Testis (tissue), 2 donors: ENCODE results near the gene PROB1.

Experiments
- POLR2A ChIP-seq: fragments of 450-650 bp; IDR thresholded peaks from one replicate; pipeline ENCODE4 v1.6.1; 2017; ENCODE audit warnings: antibody characterized with exemption, mild to moderate bottlenecking, moderate library complexity
- TF ChIP-seq, protein P1 (sequence below), 3 experiments: fragments of 450-650 bp in 2 of 3; fragments of 200-600 bp in 1 of 3; sonication (generic) in 1 of 3; IDR thresholded peaks; one replicate each; pipeline ENCODE4 v1.5.1; 2016 to 2019; ENCODE audit warnings: antibody characterized with exemption in 3 of 3, mild to moderate bottlenecking in 2 of 3, moderate library complexity in 1 of 3

DNA sequence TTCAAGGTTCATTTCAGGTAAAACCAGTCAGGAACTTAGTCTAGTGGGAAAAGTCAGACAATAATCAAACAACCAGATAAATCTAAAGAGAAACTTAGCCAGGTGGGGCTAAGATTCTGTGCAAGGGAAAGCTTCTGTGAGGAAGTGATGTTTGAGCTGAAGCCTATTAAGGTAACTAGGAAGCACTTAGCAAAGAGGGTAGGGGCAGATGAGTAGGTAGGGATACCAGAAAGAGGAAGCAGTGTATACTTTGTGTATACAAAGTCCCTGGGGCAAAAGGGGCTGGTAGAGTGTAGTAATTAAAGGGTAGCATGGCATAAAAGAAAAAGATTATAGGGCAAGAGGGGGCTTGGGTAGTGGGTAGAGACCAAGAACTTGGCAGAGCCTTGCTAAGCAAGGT is 12.6 kb upstream of the PROB1 start:
- TF ChIP-seq, protein P1, sequence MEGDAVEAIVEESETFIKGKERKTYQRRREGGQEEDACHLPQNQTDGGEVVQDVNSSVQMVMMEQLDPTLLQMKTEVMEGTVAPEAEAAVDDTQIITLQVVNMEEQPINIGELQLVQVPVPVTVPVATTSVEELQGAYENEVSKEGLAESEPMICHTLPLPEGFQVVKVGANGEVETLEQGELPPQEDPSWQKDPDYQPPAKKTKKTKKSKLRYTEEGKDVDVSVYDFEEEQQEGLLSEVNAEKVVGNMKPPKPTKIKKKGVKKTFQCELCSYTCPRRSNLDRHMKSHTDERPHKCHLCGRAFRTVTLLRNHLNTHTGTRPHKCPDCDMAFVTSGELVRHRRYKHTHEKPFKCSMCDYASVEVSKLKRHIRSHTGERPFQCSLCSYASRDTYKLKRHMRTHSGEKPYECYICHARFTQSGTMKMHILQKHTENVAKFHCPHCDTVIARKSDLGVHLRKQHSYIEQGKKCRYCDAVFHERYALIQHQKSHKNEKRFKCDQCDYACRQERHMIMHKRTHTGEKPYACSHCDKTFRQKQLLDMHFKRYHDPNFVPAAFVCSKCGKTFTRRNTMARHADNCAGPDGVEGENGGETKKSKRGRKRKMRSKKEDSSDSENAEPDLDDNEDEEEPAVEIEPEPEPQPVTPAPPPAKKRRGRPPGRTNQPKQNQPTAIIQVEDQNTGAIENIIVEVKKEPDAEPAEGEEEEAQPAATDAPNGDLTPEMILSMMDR (IDR thresholded peaks at IDR 0.05) = no peak
- no peak for TF ChIP-seq POLR2A
